KOPT-K1 (cell line): ENCODE data around the gene VARS1.

Experiments
- H3K27ac ChIP-seq: fragments of 200-600 bp; sonication (generic); 2 replicates; pipeline ENCODE4 v1.5.1; 2016; ENCODE audit warnings: antibody characterized with exemption, mild to moderate bottlenecking, low read depth, low read length; ENCODE audit not compliant: poor library complexity, severe bottlenecking
- H3K36me3 ChIP-seq: fragments of 200-600 bp; sonication (generic); 2 replicates; pipeline ENCODE4 v1.5.1; 2017; ENCODE audit warnings: antibody characterized with exemption, mild to moderate bottlenecking, low read length, moderate library complexity; ENCODE audit not compliant: insufficient read depth
- H3K9me3 ChIP-seq: fragments of 200-600 bp; sonication (generic); 2 replicates; pipeline ENCODE4 v1.5.1; 2017; ENCODE audit warnings: antibody characterized with exemption, low read length, mild to moderate bottlenecking; ENCODE audit not compliant: insufficient read depth, poor library complexity, severe bottlenecking

VARS1 gene

DNA sequence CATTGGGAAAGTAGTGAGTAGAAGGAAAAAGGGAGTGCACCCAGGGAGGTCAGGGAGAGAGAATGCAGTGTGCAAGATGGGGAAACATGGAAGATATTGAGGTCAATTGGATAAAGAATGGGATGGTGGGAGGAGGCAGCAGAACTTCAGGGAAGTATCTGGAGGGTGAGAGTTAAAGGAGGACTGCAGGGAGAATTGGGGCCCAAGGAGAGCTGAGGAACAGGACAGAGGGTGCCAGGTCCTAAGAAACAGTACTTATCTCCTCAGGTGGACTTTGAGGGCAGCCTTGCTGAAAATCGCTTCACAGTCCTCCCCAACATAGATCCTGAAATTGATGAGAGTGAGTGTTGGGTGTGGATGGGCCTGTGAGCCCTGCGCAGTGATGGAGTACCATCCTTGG lies 37.3 kb downstream of the VARS1 start:
- Histone ChIP-seq H3K36me3 (peaks cover 60% of the 10 kb centered on the region), H3K9me3 (no peaks in the 10 kb centered on the region)

DNA sequence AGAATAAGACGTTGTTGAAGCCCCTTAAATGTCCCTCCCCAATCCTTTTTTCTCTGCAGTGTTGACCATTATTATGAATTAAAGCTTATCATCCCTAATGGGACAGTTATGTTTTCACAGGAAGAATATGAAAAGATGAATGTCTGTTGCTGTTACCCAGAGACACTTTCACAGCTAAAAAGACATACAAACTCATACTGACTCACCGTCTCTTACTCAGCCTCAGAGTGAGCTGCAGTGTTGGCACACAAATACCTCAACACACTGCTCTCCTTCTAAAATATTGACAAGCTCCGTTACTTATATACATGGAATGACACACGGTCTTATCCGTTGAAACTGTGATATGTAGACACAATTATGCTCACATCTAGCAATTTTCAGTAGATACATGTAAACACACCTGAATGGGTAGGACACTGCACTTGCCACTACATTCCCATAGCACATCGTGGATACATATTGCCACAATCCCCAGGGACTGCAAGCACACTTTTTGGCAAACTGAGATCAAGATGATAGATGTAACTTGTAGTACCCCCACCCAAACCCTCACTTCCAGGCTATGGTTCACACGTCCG lies 42.7 kb downstream of the VARS1 start:
- H3K9me3 ChIP-seq: no peaks in the 10 kb centered on the region
- no peak overlapping the region for H3K27ac ChIP-seq
- H3K36me3 ChIP-seq: peaks cover 38% of the 10 kb centered on the region

More for the DNA sequence above, 37.3 kb downstream of the VARS1 start:
- H3K27ac ChIP-seq: no peak overlapping the region

DNA sequence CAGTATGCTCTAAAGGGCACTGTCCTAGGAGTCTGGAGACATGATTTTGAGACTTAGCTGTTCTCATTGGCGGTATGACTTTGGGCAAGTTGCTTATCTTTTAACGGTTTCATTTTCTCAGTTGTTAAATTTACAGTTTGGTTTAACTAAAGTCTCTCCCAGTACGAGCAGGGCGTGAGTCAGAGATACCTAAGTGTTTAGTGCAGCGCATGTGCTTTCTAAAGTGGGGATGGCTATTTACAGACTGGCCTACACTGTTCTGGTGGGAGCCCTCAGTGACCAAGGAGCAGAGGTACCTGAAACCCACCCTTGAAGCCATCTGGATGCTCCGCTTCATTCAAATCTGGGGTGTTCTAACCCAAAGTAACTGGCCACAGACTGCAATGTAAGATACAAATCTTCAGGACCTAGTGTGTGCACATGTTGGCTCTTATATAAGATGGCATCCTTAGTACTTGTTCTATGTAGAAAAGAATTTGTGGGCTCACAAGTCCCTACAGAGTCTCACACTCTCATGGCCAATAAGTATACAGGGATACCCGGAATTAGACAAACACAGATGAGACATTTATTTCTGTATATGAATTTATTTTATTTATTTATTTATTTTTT lies 45.0 kb downstream of the VARS1 start:
- Histone ChIP-seq H3K27ac (no peak overlapping the region), H3K36me3 (peaks cover 55% of the 10 kb centered on the region), H3K9me3 (no peaks in the 10 kb centered on the region)

DNA sequence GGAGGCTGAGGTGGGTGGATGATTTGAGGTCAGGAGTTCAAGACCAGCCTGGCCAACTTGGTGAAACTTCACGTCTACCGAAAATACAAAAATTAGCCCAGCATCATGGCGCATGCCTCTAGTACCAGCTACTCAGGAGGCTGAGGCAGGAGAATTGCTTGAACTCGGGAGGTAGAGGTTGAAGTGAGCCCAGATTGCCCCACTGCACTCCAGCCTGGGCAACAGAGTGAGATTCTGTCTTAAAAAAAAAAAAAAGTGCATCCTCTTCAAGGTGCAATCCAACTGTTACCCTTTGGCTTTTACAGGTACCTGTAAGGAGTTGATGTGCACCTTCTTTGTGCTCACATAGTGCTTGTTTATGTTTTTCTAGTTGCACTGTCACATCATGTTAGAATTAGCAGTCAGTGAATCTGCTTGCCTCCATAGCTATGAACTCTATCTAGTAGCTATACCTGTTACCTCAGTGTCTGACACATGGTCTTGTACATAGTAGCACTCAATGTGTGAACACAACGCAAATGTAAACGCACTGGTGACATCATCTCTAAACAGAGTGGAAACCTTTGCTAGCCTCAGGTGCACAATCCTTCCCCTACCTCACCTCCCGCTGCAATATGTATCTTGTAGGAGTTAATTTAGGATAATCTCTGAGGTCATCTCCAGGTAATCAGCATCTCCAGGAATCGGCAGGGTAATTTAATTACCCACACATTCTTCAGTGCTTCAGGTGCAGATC lies 46.1 kb downstream of the VARS1 start:
- Histone ChIP-seq H3K9me3 (no peaks in the 10 kb centered on the region), H3K36me3 (peaks cover 65% of the 10 kb centered on the region), H3K27ac (no peak overlapping the region)
